ENCODE results near the gene GSG1L. TPM values are rescaled to one million over a fixed set of nuclear protein-coding genes. Genes with fewer than 3 reads are reported as not detected.

Gene GSG1L
- total RNA-seq, 4 donors from 2014 or later: not detected

GRCh38 chr16:27824786-27825185 is 238.7 kb downstream of the GSG1L start:
- TF ChIP-seq, protein P1, sequence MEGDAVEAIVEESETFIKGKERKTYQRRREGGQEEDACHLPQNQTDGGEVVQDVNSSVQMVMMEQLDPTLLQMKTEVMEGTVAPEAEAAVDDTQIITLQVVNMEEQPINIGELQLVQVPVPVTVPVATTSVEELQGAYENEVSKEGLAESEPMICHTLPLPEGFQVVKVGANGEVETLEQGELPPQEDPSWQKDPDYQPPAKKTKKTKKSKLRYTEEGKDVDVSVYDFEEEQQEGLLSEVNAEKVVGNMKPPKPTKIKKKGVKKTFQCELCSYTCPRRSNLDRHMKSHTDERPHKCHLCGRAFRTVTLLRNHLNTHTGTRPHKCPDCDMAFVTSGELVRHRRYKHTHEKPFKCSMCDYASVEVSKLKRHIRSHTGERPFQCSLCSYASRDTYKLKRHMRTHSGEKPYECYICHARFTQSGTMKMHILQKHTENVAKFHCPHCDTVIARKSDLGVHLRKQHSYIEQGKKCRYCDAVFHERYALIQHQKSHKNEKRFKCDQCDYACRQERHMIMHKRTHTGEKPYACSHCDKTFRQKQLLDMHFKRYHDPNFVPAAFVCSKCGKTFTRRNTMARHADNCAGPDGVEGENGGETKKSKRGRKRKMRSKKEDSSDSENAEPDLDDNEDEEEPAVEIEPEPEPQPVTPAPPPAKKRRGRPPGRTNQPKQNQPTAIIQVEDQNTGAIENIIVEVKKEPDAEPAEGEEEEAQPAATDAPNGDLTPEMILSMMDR (IDR thresholded peaks at IDR 0.05; ENCODE audit: low read depth): no peak

DNA sequence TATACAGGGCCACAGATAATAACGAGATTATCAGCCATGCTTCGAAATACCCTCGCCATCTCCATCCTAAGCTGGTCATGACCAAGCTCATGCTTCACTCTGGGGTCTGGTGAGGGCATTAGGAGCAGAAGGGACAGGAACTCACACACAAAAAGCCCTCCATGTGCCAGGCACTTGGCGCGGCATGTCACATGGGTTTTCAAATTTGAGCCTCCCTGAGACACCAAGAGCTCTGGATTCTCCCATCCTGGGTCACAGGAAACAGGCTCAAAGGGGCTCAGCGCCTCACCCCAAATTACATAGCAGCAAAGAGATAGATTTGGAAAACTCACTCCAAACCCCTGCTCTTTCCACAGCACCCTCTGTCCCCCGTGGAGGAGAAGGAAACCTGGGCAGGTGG is 239.5 kb downstream of the GSG1L start:
- TF ChIP-seq, protein P1 (IDR thresholded peaks at IDR 0.05; ENCODE audit: low read depth): no peak

DNA sequence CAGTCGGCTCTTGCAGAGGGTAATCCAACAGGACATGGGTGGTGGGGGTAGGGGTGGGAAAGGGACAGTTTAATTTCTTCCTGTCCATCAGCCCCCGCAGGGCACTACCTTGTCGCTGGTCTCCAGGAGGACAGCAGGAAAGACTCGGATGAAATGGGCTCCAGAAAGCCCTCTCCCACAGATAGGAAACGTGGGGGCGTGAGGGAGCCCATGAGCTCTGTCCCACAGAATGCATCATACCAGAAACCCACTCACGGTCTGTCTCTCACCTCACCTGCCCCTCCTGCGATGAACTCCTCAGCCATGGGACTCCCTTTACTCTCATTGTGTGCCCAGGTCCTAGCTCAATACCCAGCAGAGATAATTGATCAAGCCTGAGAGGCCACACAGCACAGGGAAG is 240.1 kb downstream of the GSG1L start:
- TF ChIP-seq, protein P1 (IDR thresholded peaks at IDR 0.05; ENCODE audit: low read depth): no peak

GRCh38 chr16:27822996-27823395 is 240.5 kb downstream of the GSG1L start:
- TF ChIP-seq, protein P1 (IDR thresholded peaks at IDR 0.05; ENCODE audit: low read depth): no peak

DNA sequence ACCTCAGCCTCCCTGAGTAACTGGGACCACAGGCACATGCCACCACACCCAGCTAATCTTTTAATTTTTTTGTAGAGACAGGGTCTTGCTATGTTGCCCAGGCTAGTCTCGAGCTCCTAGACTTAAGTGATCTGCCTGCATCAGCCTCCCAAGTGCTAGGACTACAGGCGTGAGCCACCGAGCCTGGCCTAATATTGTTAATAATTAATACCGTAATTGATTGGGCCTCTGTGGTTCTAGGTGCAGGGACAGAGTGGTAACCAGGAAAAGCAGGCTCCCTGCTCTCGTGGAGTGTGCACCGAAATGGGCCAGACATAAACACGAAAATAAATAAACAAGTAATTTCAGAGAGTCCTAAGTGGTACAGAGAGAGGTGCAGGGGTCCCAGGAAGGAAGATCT is 241.0 kb downstream of the GSG1L start:
- TF ChIP-seq, protein P1 (IDR thresholded peaks at IDR 0.05; ENCODE audit: low read depth): no peak

GRCh38 chr16:27820646-27821345 is 242.7 kb downstream of the GSG1L start:
- TF ChIP-seq, protein P1 (IDR thresholded peaks at IDR 0.05; ENCODE audit: low read depth): no peak

DNA sequence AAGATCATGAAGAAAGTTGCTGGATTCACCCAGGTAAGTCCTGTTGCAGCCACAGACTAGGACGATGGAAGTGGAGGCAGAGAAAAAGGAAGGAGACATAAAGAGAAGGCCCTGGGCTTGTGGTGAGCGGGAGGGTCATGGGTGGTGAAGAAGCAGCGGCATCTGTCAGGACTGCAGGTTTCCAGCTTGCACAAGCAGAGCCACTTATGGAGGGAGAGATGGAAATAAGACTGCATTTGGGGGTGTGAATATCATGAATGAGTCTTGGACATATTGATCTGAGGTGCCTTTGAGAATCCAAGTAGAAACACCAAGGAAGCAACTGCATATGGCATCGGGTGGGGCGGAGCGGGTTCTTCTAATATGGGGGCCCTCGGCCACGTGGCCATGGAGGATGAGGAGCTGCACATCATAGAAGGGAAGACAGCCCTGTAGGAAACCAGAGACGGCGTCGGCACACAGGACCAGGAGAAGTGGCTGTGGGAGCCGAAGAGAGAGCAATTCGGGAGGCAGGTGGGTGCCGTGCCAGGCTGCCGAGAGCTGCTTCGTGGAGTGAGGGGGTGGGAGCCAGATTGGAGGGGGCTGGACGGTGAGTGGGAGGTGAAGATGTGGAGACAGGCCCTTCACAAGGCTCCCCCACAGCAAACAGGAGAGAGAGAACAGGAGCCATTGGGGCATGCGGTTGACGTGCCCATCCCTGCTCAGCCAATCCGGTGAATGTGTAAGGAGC is 243.5 kb downstream of the GSG1L start:
- TF ChIP-seq, protein P1 (IDR thresholded peaks at IDR 0.05; ENCODE audit: low read depth): no peak
